HG03135 (cell line): ENCODE results near the gene POT1.

Experiments
- ATAC-seq: cut with Tn5 transposase; IDR thresholded peaks from one replicate; pipeline ENCODE4 v1.9.1; 2021; ENCODE audit warnings: mild to moderate bottlenecking, moderate library complexity; ENCODE audit not compliant: unreplicated experiment

POT1 gene

DNA sequence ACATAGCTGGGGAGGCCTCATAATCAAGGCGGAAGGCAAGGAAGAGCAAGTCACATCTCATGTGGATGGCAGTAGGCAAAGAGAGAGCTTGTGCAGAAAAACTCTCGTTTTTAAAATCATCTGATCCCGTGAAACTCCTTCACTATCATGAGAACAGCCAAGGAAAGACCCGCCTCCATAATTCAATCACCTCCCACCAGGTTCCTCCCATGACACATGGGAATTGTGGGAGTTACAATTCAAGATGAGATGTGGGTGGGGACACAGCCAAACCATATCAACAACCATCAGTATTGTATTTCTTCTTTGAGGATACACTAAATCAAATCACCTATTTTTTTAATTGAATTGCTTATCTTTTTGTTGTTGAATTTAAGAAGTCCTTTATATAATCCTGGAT, 16.7 kb downstream of the POT1 start:
- no peak for ATAC-seq

DNA sequence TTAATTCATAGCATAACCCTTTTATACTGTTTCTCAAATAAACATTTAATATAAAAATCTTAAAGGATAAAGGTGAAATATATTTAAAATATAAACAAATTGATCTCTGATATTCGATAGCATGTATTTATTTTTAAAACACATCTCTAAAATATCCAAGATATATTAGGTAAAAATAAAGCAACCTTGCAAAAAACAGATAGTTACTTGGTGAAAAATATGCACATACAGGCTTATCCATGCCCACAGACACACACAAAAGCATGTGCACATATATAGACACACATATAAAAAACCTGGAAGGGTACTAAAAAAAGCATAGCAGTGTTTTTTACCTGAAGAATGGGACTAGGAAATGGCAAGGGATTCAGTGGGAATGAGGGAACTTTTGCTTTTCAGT, 19.8 kb downstream of the POT1 start:
- no peak for ATAC-seq

DNA sequence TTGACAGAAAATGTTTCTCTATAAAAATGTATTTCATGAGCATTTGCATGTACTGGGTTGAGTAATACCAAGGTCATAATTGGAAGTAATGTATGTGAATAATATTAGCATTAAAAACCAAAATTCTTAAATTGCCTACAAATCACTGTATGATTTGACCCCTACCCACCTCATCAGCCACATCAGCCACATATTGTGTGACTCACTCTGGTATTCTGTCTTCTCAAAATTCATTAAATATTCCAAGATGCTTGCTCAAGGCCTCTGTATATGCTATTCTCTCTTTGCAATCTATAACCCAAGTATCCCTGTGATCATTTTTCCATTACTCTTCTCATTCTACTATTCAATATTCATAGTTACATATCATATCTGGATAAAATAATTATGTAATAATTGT, 21.4 kb downstream of the POT1 start:
- no peak for ATAC-seq

DNA sequence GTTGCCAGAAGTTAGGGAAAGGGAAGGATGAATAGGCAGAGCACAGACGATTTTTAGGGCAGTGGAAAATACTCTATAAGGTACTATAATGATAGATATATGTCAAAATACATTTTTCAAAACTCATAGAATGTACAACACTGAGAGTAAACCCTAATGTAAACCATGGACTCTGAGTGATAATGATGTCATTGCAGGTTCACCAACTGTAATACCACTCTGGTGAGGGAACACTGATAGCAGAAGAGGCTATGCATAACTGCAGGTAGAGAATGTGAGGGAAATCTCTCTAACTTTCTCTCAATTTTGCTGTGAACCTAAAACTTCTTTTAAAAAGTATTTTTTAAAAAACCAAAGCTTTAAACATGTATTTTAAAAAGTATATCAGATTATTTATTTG, 22.1 kb downstream of the POT1 start:
- no peak for ATAC-seq

DNA sequence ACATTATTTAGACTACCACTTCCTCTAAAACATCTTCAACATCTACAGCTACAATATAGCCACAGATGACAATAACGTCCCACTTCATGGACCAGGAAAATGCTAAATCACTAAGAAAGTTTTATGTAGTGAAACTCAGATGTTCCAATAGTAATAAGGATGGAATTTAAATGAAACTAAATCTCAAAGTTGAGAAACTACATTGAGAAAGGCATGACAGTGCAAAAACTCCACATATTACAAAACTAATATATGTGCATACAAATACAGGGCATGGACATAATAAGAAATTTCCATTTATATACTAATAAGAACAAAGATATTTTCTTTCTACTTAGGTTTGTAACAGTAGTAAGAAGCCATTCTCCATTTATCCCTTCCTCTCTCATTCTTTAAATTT, 31.1 kb downstream of the POT1 start:
- ATAC-seq = no peak

DNA sequence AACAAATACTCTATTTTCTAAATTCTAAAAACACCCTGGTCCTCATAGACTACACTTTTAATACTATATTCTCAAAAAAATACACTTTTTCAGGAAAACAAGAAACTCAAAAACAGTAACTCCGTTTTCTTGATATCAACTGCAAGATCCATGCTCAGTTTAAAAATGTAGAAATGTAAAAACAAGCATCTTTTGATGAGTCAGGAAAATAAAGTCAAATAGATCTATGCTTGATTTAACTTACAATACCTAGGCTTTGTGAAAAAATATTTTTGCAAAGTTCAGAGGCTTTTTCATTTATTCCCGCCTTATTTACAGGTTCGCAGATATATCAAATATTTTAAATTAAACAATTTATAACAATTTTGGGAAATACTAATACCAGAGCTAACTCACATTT, 33.6 kb downstream of the POT1 start:
- ATAC-seq = no peak

DNA sequence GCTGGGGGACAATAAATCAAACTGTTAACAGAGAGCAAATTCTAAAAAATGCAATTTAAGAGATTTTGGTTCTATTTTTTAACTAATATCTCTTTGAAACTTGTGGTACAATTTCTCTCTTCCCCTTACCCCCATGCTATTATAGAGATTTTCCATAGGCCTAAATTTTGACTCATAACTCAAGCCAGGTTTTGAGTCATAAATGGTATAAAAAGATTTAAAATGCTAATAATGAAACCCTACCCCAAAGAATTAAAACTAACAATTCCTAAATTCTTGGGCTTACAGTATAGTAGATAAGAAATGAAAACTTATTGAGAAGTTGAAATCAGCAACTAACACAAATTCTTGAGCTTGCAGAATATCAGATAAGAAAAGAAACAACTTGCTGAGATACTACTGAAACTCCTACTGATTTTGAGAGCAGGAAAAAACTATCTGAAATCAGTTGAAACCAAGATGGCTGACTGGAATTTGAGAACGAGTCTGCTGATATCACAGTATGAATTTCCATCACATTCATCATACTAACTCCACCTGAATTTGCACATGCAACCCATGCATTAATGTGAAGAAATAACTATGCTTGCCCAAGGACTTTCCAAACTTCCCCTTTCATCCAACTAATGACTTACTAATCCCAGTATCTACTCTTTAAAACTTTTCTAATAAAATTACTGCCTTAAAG, 36.3 kb downstream of the POT1 start:
- peak; percentile 85 for ATAC-seq

DNA sequence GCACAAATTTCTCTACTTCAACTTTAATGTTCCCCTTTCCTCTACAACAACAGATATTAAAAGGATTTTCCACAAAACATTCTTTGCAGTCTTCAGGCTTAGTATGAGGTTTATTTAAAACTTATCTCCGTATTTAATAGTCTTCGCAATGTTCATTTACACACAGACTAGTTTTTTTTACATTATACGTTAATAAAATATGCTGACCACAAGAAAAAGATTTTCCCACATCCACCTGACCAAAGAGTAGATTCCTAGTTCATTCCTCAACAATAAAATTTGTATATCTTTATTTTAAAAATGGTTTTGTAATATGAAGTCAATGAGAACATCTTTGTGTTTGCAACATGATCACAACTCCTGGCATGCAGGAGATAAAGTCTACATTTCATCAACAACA, 42.4 kb downstream of the POT1 start:
- ATAC-seq = no peak

DNA sequence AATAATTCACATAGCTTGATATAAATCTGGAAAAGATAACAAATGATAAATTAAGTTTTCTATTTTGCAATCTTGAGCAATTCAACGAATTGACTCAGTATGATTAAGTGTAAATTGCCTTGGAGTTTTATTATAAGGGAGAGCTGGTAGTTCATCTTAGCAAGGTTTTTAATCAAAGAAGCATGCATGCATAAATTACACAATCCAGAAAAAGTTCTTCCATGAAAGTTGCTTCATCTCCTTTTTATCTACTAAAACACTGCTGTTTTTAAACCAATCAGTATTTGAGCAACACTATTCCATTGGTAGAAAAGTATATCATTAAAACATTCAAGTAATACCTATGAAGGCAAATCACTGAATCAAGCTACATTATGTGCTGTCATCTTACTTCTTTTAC, 47.6 kb downstream of the POT1 start:
- no peak for ATAC-seq

DNA sequence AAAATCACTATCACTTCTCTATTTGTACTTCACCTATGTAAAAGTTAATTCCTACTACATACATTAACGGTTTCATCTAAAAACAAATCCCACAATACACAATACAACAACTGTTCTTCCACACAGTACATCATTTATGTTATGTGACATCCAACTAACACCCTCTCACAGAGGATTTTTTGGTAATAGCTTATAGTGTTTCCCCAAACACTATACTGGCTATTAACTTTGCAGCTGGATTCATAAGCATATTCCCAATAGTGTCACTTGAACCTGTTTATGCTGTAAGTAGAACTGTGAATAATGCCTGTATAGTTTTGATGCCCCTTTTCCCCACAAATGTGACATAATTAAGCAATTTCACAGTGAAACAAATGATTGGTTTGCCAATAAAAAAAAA, 49.9 kb downstream of the POT1 start:
- ATAC-seq = no peak

DNA sequence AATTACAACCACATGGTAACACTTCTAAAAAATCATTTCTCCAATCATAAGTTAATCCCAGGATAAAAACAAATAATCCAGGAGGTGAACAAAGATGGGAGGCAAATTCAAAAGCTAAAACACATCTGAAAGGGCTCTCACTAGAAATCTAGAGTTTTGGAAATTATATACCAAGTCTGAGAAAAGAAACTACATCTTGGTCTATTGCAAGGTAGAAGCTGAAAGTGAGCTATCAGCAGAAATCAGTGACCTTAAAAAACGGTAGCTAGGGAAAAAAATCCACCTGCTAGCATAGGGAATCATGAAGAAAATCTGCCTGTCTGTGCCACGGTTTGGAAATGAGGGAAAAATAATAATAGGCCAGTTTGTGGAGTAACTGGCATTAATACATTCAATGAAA, 50.5 kb downstream of the POT1 start:
- no peak for ATAC-seq

DNA sequence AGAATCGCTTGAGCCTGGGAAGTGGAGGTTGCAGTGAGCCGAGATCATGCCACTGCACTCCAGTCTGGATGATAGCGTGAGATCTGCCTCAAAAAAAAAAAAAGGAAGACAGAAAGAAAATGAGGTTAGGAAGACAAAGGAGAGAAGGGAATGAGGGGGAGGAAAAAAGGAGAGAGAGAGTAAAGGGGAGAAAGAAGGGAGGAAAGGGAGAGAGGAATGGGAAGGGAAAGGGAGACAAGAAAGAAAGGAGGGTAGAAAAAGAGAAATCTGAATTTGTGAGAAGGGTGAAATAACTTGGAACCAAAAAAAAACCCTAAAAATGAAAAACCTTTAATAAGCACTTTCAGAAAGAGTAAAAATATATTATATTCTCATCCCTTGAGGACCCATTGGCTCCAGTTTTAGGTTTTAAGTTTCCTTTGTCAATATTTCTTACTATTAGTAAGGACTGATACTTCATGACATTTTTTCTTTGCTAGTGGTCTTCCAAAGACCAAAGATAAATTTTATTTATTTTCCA, 54.9 kb downstream of the POT1 start:
- no peak for ATAC-seq

DNA sequence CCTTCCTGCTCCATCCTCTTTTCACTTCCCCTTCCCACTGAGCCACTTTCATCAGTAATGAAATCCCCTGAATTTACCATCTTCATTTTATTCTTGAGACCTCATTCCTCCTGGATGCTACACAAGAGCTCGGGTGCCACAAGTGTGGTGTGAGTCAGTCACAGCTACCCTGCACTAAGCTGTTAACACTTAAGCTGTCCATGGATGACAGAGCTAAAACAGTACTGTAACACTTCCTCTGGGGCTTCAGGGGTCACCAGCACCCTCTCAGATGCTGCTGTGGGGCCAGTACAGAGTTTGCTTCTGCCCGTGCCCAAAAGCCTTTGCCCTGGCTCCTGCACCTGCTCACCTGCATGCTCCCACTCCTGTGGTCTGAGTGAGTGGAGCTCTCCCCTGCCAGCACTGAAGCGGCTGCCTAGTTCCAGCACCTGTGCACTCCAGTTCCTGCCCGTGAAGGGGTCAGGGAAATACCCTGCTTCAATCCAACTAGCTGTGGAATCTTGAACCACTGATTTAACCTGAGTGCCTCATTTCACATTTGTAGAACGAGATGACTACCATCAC, 71.9 kb downstream of the POT1 start:
- ATAC-seq = no peak

DNA sequence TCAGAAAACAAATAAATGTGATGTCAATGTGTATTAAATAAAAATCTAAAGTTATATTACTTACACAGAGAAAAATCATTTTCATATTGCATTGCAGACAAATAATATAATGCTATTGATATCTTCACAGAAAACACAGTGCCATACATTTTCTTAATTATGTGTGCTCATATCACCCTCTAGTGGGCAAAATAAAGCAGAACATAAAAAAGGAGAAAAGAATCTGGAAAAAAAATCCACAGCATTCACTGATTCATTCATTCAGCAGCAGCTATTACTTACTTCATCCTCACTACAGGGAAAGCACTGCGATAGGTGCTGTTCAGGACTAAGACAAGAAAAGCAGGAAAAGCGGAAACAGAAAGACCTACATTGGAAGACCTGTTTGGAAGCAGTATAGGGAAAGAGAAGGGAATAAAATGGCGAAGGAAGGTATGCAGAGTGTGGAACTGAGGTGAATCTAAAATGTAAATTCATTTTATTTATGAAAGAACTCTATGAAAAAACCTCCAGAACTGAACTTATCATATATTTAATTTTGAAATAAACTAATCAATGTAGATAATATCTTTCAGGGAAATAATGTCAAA, 73.2 kb downstream of the POT1 start:
- ATAC-seq = no peak

DNA sequence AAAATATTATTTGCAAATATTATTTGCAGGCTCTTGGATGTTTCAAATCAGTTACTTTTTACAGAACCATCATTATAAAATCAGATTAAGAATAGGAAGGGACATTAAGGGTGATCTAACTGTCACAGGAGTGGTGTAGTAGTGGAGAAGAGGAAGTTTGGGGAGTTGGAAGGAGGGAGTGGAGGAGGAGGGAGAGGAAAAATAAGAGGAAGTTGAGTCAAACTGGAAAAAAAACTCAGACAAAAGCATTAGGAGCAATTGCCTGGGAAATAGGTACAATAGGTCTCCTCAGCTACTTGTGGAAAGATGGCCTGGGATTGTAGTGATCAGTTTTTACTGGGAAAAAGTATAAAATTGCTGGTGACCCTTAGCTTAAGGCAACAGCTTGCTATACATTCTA, 86.3 kb downstream of the POT1 start:
- no peak for ATAC-seq

DNA sequence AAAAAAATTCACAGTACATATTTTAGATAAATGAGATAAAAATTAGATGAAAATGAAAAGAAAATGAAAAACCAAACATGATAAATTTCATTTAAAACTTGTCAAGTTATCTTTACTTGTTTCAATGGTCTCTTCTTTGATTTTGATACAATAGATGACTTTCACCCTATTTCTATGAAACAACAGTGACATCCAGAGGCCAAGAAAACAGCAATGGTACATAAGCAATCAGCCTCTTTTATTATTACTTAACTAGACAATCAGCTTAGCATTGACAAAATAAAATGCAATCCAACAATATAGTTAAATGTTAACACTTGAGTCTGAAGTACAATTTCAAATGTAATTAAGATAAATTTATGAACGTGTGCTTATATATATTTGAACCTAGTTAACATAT, 89.2 kb downstream of the POT1 start:
- ATAC-seq = no peak

DNA sequence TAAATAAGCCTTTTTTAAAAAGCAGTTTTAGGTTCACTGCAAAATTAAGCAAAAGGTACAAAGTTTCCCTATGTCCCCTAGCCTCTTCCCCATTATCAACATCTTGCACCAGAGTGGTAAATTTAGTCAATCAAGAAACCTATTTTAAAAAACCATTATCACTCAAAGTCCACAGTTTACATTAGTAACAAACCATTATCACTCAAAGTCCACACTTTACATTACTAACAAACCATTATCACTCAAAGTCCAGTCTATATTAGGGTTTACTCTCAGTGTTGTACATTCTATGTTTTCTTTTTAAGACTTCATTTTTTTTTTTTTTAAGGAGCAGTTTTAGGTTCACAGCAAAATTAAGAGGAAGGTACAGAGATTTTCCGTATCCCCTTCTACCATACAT, 89.9 kb downstream of the POT1 start:
- no peak for ATAC-seq

DNA sequence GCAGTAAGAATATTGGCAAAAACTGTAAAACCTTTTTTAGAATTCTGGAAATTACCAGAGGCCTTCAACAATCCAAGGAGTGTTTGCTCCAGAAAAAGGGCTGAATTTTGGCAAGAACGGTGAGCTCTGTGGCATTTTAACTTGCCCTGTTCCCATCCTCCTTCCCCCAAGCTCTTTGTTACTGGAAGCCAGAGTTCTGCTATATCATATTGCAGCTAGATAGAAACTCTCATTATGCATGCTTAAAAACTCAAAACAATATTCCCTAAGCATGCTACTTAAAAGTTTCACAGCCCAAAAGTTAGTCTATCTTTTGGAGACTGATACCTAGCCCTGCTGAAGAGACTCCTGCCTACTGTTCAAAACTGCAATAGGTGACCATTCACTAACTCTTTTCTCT, 93.5 kb downstream of the POT1 start:
- ATAC-seq = no peak

DNA sequence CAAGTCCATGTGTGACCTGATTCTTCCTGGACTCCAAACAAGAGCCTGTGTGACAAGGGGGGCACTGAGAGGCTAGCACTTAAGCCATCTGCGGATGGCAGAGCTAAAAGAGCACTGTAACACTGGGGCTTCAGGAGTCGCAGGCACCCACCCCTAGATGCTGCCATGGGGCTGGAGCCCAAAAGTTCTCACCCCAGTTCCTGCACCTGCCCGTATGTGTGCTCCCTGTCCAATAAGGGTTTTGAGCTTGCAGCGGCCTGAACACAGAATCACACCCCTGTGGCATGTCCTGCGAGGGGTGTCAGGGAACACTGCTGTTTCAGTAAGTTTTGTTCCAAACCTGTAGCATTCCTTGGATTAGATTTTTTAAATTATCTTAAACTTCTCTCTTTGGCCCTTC, 110.8 kb downstream of the POT1 start:
- no peak for ATAC-seq

DNA sequence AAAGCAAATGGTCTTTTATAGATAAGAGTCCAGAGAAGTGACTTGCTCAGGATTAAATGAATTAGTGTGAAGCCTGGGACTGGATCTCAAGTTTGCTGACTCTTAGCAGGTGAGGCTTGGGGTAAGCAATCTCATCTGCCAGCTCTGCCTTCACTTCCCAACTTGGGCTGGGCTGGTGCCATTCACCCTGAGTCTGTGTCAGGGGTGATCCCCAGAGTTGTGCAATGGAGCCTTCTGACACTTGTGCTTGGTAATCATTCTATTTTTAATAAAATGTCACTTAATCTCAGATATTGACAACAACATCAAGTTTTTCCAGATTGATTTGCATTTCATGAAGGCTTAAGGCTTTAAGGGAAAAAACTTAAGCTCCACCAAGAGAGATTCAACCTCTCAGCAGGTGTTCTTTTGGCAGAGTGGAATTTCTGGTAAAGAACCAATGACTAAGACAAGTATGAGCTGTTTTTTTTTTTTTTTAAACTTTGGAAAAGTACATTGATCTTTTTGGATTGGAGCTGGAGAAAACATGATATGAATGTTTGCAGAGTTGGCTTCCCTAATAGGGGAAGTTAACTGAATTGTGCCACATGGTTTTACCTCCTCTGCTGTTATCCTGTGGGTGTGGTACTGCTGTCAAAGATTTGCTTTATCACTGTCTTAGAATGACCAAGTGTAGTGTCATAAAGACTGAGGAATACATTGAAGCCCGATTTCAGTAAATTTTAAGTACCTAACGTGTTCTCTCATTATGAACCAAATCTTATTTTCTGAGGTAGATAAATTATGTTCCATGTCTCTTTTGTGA, 115.4 kb downstream of the POT1 start:
- ATAC-seq = no peak

DNA sequence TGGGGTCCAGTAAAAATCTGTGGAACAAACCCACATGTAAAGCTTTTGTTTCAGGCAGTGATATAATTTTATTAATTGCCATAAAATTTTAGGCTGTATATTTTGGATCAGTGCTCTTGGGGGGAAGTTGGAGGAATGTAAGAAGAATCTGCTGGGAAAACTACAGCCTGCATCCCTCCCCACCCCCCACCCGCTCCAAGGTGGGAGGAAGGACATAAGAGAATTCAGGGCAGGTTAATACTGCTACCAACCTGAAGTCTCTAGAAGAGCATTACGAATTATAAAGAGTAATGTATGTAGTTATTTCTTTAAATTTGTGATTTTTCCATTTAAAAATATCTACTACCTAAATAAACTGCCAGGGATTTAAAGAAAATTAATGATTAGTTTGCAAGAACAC, 116.9 kb downstream of the POT1 start:
- ATAC-seq = no peak

DNA sequence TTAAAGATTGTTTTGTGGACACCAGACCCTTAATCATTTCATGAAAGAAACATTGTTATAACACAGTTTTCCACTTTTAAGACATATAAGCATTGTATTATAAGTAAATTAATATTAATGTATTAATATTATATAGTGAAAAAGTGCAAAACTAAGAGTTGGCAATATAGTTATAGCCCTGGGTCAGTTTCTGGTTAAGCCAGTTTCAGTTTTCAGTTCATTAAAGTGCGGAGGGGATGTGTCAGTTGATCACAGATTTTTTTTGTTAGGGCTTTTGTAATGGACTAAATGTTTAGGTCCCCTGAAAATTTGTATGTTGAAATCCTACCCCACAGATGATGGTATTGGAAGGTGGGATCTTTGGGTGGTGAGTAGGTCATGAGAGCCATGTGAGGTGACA, 118.3 kb downstream of the POT1 start:
- no peak for ATAC-seq
